Anterior cingulate cortex (tissue), 58 donors: ENCODE results near the gene TMTC1.
"Not testable (repeated sequence)": the region's sequence is repeated elsewhere in the genome, so short reads cannot be mapped to it uniquely, and the experiment has no call there.

Experiments used
- DNase-seq, 58 donors: peaks; one replicate each; lab custom pipeline; 2025; lab: John Stamatoyannopoulos, UW

Gene TMTC1

GRCh38 chr12:29681370-29681769 is 102.4 kb downstream of the TMTC1 start:
- no peak for DNase-seq

DNA sequence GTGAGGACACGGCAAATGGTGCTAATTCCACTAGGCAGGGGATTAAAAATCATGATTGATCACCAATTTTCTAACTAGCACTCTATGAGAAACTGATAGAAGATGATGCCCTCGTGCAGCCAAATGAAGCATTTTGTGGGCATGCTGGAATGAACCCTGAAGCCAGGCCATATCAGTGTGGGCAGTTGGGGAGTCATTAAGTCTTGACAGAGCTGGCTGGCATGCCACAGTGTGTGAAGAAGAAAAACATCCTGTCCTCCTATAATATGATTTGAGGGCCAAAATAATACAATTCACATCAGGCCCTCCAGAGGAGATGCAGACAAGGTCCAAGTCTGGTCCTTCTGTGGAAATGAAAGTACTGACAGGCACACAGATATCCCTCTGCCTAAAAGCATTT is 107.1 kb downstream of the TMTC1 start:
- DNase-seq, result no peak

DNA sequence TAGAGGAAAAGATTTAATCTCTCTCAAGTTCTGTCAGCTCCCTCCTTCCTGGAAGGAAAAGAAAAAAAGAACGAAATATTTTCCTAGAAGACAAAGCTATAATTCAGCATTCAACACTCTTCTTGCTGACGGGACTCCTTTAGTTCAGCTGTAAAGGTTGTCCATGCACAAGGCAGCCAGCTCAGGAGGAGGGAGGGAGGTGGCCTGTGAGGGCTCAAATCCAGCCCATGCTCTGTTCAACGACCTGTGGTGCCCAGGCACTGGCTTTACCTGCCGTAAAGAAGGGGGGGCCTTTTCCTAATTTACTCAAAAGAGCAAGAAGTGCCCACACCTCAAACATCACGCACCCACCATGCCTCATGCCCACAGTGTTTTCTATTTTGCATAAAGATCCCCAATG is 109.3 kb downstream of the TMTC1 start:
- no peak for DNase-seq

DNA sequence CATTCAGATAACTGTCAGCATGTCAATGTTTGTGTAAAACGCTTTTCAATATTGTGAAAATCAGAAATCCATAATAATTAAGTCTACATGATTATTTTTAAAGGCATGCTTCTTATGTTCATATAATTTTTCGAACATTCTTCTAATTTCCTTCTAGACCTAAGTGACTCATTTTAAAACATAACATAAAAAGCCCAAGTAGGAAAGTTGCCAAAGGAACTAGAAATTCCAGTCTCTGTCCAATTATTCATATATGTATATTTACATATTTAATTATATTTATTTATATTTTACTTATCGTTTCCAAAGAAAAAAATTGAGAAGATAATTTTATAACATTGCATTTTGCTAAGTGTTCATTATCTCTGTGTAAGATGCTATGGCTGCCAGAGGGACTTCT is 110.4 kb downstream of the TMTC1 start:
- DNase-seq, result no peak

GRCh38 chr12:29672580-29672979 is 111.2 kb downstream of the TMTC1 start:
- no peak for DNase-seq

- no peak for DNase-seq
These were observed 112.0 kb downstream of the TMTC1 start for GRCh38 chr12:29671742-29672141.

- DNase-seq, result no peak
These were observed 116.7 kb downstream of the TMTC1 start for GRCh38 chr12:29667011-29667410.

DNA sequence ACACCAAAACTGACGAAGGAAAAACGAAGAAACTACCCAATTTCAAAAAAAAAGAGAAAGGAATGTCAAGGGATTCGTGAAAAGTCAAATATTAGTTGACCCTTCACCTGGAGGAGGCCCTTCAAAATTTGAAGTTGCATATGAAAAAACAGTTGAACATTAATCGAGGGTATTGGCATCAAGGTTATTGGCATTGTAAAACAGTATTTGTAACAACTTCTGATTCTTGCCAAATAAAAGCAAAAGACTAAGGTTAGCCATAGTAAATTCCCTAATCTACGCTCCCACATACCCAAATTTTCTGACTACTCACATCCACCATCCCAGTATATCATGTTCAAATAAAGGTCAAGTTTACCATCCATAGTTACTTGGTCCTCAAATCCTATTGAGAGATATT is 118.6 kb downstream of the TMTC1 start:
- no peak for DNase-seq

GRCh38 chr12:29662734-29663323 is 120.9 kb downstream of the TMTC1 start:
- DNase-seq, result peak in 4 of 58 donors; percentile 5 to 28 (median 14)

DNA sequence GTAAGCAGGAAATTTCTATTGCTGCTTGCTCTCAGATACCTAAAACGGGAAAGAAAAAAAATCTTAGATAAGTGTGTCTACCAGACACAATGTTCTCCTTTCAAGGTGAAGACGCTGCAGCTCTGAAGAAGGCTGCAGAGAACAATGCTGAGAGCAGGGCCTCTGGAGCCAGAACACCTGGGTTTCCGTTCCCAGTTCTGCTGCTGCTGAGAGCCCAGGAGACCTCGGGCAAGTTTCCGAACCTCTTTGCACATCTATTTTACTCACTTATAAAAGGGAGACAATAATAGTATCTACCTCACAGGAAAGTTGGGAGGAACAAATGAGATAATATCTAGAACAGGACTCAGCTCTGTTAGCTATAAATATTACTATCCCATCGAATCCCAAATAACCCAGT is 122.9 kb downstream of the TMTC1 start:
- no peak for DNase-seq

GRCh38 chr12:29656762-29657538 is 126.8 kb downstream of the TMTC1 start:
- DNase-seq, result no peak

GRCh38 chr12:29655861-29656260 is 127.9 kb downstream of the TMTC1 start:
- DNase-seq, result peak in 16 of 58 donors; percentile 2 to 48 (median 11)

GRCh38 chr12:29653286-29653685 is 130.5 kb downstream of the TMTC1 start:
- no peak for DNase-seq

GRCh38 chr12:29650371-29650770 is 133.4 kb downstream of the TMTC1 start:
- DNase-seq, result no peak

GRCh38 chr12:29649722-29650121 is 134.0 kb downstream of the TMTC1 start:
- DNase-seq, result no peak

DNA sequence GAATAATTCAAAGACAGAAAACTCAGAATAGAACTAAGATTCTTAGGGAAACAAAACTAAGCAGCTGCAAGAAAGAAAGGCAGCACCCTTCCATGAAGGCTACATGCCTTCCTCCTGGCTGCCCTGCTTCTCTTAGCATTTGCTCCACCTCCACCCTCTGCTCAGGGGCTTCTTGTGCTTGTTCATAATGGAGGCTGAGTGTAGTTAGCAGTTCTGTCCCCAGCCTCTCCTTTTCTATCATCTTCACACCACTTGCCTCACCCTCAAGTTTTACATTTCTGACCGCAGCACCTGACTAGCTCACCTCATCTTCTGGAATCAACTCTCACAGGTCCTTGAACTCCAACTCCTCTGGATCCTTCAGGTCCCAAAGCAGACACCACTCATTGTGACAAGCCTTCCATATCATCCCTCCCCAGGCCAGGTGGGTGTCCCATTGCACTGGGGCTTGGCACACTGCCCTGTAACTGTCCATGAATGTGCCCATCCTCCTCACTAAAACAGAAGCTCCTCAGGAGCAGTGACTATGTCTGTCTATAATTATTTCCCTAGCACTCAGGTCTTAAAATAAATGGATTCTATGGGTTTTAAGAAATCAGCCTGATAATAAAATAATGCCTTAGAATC is 139.1 kb downstream of the TMTC1 start:
- no peak for DNase-seq

DNA sequence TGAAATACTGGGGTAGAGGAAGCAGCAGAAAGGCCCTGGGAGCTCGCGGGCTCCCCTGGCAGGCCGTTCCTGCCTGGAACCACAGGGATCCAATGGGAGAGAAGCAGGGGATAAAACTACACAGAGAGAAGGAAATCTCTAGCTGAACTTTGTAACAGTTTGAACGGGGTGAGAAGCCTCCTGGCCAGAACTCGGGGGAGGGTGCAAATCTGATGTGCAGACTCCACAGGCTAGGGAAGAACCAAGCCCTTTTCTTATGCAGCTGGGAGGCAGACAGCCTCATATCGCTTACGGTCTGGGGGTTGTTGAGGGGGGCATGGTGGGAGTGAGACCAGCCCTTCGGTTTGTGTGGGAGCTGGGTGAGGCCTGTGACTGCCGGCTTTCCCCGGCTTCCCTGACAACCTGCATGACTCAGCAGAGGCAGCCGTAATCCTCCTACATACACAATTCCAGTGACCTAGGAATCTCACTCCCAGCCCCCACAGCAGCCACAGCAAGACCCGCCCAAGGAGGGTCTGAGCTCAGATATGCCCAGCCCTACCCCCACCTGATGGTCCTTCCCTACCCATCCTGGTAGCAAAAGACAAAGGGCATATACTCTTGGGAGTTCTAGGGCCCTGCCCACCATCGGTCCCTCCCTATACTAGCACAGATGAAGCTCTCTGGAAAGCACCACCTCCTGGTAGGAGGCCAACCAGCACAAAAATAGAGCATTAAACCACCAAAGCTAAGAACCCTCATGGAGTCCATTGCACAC is 143.0 kb downstream of the TMTC1 start:
- peak in 1 of 58 donors; percentile 7 for DNase-seq

DNA sequence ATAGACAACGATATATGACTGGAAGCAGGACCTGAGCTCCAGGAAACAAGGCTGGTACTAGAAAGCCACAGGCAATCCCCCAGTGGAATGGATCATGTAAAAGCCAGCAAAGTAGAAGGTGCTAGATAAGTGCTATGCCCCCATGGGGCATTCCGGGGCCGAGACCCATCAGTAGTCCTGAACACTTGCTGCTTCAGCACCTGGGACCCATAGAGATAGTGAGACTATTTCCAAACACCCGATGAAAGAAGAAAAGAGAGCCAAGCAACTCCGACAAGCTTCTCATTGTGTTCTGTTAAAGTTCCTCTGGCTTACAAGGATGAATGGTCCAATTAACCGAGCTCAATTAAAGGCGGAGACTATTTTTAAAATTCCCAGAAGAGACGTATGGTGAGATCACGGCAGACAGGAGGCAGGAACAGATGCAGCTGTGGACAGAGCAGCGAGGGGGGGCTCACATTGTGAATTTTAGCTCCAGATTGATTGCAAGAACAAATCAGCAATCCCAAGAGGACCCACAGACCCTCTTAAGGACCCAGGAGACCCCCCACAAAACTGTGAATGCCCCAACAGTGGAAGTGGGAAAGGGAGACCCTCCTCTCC is 143.7 kb downstream of the TMTC1 start:
- no peak for DNase-seq

DNA sequence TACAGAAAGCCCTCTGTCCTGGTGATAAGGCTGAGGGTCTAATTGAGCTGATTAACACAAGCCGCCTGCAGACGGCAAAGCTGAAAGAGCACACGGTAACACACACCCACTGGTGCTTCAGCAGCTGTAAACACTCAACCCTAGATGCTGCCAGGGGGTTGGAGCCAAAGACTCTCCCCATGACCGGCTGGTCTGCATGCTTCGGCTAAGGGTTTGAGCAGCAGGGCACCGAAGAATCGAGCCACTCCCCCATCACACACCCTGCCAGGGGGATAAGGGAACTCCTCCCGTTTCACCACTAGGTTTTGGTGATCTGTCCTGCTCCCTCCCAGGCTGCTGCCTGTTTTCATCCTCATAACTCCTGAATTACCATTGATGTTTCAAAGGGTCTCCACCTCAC is 145.2 kb downstream of the TMTC1 start:
- DNase-seq, result no peak

DNA sequence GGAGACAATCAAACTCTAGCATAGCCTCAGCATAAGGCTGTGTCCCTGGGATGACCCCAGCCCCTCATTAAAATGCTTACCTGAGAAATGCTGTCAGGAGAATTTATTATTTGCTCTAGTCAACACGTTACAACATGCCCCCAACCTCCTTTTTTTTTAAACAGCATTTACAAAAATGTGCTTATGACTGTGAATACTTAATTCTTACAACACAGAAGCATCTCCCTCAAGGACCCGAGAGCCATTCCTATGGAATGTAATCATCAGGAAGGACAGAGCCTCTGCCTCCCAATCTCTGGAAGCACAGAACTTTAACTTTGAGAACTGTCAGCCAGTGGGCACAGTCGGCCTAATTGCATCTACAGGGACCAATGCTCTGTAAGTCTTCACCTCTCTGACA is 149.7 kb downstream of the TMTC1 start:
- DNase-seq, result no peak

DNA sequence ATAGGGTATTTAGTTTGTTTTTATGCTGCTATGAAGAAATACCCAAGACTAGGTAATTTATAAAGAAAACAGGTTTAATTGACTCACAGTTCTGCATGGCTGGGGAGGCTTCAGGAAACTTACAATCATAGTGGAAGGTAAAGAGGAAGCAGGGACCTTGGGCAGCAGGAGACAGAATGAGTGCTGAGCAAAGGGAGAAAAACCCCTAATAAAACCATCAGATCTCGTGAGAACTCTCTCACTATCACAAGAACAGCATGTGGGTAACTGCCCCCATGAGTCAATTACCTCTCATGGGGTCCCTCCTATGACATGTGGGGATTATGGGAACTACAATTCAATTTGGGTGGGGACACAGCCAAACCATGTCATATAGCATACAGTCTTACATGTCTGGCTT is 153.6 kb downstream of the TMTC1 start:
- not testable (repeated sequence) for DNase-seq
